ENCODE data around the gene RBMS1.

- no peak for TF ChIP-seq CTCF (IDR thresholded peaks at IDR 0.05; ENCODE audit: insufficient read depth, low read length)
- no peak for TF ChIP-seq POLR2AphosphoS5 (IDR thresholded peaks at IDR 0.05; ENCODE audit: low read depth)
- TF ChIP-seq GABPA (IDR thresholded peaks at IDR 0.05; ENCODE audit: low read depth) = no peak
- no peak for TF ChIP-seq REST (IDR thresholded peaks at IDR 0.05; ENCODE audit: insufficient replicate concordance, low read depth)
- no peak for TF ChIP-seq SPI1 (IDR thresholded peaks at IDR 0.05; ENCODE audit: borderline replicate concordance, low read depth)
Measured at GRCh38 chr2:160306985-160307384, 186.6 kb downstream of the RBMS1 start.

Data from HL-60 (cell line).